ENCODE results near the gene VWDE.

VWDE gene

DNA sequence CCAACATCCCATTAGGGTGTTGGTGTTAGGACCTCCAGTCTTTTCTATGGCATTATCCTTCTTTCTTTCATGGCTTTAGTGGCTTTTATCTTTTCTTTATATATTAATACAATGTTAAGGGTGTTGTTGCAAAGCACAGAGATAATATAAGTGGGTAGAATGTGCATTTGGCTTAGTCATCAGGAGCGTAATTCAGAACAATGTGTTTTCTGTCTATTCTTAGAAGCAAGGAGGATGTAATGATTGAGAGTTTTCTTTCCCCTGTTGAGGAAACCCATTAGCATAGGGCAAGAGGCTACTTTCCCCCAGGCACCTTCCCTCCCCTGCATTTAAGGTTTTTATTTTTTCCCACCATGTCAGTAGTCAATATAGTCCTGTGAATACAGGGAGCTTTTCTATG is 112.9 kb downstream of the VWDE start:
- TF ChIP-seq, protein P1, sequence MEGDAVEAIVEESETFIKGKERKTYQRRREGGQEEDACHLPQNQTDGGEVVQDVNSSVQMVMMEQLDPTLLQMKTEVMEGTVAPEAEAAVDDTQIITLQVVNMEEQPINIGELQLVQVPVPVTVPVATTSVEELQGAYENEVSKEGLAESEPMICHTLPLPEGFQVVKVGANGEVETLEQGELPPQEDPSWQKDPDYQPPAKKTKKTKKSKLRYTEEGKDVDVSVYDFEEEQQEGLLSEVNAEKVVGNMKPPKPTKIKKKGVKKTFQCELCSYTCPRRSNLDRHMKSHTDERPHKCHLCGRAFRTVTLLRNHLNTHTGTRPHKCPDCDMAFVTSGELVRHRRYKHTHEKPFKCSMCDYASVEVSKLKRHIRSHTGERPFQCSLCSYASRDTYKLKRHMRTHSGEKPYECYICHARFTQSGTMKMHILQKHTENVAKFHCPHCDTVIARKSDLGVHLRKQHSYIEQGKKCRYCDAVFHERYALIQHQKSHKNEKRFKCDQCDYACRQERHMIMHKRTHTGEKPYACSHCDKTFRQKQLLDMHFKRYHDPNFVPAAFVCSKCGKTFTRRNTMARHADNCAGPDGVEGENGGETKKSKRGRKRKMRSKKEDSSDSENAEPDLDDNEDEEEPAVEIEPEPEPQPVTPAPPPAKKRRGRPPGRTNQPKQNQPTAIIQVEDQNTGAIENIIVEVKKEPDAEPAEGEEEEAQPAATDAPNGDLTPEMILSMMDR (conservative IDR thresholded peaks at IDR 0.05): no peak
- TF ChIP-seq ZFX (IDR thresholded peaks at IDR 0.05): no peak
- H3K27ac ChIP-seq: no peak overlapping the region

DNA sequence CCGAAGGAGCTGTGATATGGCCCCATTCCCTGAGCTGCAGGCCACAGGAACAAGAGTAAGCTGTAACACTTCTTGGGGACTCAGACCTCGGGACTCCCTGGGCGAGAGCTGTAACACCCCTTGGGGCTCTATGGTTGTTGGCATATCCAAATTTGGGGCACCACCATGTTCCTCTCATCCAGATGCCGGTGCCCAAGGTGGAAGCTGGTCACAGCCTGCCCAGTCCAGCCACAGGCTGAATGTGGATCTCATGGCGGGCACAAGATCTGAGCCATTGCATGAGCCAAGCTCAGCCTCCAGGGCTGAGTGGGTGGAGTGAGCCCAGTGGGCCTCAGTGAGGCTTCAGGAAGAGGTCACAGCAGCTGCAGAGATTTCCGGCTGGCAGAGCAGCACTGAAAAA is 113.7 kb downstream of the VWDE start:
- H3K27ac ChIP-seq: no peak overlapping the region
- TF ChIP-seq, protein P1 (conservative IDR thresholded peaks at IDR 0.05): no peak

DNA sequence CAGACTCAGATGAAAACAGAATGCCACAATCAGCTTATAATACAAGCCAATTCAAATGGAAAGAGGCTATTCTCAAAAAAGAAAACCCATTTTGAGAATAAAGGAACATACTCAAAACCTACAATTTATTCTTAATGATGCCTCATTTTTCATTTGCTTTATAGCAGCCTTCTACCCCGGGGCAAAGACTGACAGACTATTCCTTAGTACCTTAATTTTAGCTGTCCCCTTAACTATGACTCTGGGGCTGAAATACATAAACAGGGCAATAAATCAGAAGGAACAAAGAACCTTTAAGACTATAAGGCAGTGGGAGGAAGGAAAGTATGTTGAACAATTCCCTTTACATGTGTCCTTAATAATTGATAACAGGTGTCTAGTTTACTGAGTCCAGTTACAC is 115.8 kb downstream of the VWDE start:
- no peak overlapping the region for H3K27ac ChIP-seq
- TF ChIP-seq ZFX (IDR thresholded peaks at IDR 0.05): no peak
- TF ChIP-seq, protein P1 (conservative IDR thresholded peaks at IDR 0.05): no peak

GRCh38 chr7:12281038-12281437 is 122.6 kb downstream of the VWDE start:
- H3K27ac ChIP-seq: no peak overlapping the region
- TF ChIP-seq, protein P1 (conservative IDR thresholded peaks at IDR 0.05): no peak
- TF ChIP-seq ZFX (IDR thresholded peaks at IDR 0.05): no peak
